SK-N-SH (cell line): ENCODE data around the gene MIDN.

ENCODE experiments used
- FOXM1 ChIP-seq: IDR thresholded peaks from 2 replicates; pipeline ENCODE4 v1.4.0; 2012; ENCODE audit warnings: low read depth, mild to moderate bottlenecking
- GABPA ChIP-seq: IDR thresholded peaks from 2 replicates; pipeline ENCODE4 v1.4.0; 2012; ENCODE audit warnings: low read depth, mild to moderate bottlenecking
- GATA2 ChIP-seq: sonication (generic); formaldehyde crosslinking; IDR thresholded peaks from 2 replicates; pipeline ENCODE4 v1.5.0; 2020; ENCODE audit warnings: mild to moderate bottlenecking, missing genetic modification reagents
- IRF3 ChIP-seq: fragments of 150-350 bp; IDR thresholded peaks from 2 replicates; pipeline ENCODE4 v1.6.1; 2016; ENCODE audit warnings: mild to moderate bottlenecking, low read depth, low read length
- MAX ChIP-seq: IDR thresholded peaks from 2 replicates; pipeline ENCODE4 v1.4.0; 2012; ENCODE audit warnings: low read depth
- PBX3 ChIP-seq: IDR thresholded peaks from 2 replicates; pipeline ENCODE4; 2012
- POLR2AphosphoS5 ChIP-seq: IDR thresholded peaks from 2 replicates; pipeline ENCODE4 v1.6.1; 2012; ENCODE audit warnings: low read depth, low read length
- RFX5 ChIP-seq: IDR thresholded peaks from 2 replicates; pipeline ENCODE4 v1.6.1; 2012; ENCODE audit warnings: mild to moderate bottlenecking, improper control_type of control experiment, low read length
- TEAD4 ChIP-seq: IDR thresholded peaks from 2 replicates; pipeline ENCODE4 v1.4.0; 2012; ENCODE audit warnings: mild to moderate bottlenecking, borderline replicate concordance; ENCODE audit not compliant: insufficient read depth
- YY1 ChIP-seq: IDR thresholded peaks from 2 replicates; pipeline ENCODE4 v1.4.0; 2012; ENCODE audit warnings: low read depth, mild to moderate bottlenecking
- TF ChIP-seq, protein P1 (sequence below): fragments of 200-600 bp; sonication (generic); IDR thresholded peaks from 2 replicates; pipeline ENCODE4 v1.6.1; 2017; ENCODE audit warnings: antibody characterized with exemption, mild to moderate bottlenecking, moderate library complexity

GRCh38 chr19:1272423-1273262 is 24.3 kb downstream of the MIDN start:
- TF ChIP-seq RFX5 (no peak), IRF3 (no peak), POLR2AphosphoS5 (no peak; the same call in 1 of the 2 replicates), MAX (no peak), GABPA (no peak), YY1 (no peak), GATA2 (no peak), PBX3 (no peak), TEAD4 (no peak), FOXM1 (no peak)
- TF ChIP-seq, protein P1, sequence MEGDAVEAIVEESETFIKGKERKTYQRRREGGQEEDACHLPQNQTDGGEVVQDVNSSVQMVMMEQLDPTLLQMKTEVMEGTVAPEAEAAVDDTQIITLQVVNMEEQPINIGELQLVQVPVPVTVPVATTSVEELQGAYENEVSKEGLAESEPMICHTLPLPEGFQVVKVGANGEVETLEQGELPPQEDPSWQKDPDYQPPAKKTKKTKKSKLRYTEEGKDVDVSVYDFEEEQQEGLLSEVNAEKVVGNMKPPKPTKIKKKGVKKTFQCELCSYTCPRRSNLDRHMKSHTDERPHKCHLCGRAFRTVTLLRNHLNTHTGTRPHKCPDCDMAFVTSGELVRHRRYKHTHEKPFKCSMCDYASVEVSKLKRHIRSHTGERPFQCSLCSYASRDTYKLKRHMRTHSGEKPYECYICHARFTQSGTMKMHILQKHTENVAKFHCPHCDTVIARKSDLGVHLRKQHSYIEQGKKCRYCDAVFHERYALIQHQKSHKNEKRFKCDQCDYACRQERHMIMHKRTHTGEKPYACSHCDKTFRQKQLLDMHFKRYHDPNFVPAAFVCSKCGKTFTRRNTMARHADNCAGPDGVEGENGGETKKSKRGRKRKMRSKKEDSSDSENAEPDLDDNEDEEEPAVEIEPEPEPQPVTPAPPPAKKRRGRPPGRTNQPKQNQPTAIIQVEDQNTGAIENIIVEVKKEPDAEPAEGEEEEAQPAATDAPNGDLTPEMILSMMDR, result no peak
